ENCODE results near the gene SEMA4A. TPM values are rescaled to one million over a fixed set of nuclear protein-coding genes. Genes with fewer than 3 reads are reported as not detected.
A peak's percentile ranks its signal among the peaks of the same experiment; 100 is the strongest.

The SEMA4A gene
- total RNA-seq, 1 experiment from 2014 or later = 46.7 TPM

DNA sequence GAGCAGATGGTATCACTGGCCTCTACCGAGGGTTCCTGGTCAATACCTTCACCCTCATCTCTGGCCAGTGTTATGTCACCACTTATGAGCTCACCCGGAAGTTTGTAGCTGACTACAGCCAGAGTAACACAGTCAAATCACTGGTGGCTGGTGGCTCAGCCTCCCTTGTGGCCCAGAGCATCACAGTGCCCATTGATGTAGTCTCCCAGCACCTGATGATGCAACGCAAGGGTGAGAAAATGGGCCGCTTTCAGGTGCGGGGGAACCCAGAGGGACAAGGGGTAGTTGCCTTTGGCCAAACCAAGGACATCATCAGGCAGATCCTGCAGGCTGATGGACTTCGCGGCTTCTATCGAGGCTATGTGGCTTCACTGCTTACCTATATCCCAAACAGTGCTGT is 46.7 kb downstream of the SEMA4A start:
- Histone ChIP-seq H2AFZ (ENCODE audit: low read length) (no peak overlapping the region), H3K36me3 (ENCODE audit: insufficient read depth, low read length) (peaks cover 31% of the 10 kb centered on the region; the same call in 1 of the 2 replicates), H3K9me2 (replicated peaks; ENCODE audit: insufficient read depth, low read length) (no peaks in the 10 kb centered on the region), H3K4me3 (ENCODE audit: low read length) (no peak overlapping the region), H3K9me3 (ENCODE audit: low read length) (no peaks in the 10 kb centered on the region), H3K79me2 (ENCODE audit: low read length) (peaks cover 89% of the 10 kb centered on the region), H4K20me1 (ENCODE audit: insufficient read depth, low read depth, low read length) (no peaks in the 10 kb centered on the region), H3K9ac (ENCODE audit: low read length) (no peak overlapping the region), H3K27me3 (ENCODE audit: low read length) (no peaks in the 10 kb centered on the region), H3K4me1 (ENCODE audit: low read length) (peaks cover 19% of the 10 kb centered on the region), H3K4me2 (ENCODE audit: low read depth, low read length, poor library complexity, severe bottlenecking) (no peak overlapping the region), H3K27ac (ENCODE audit: low read length) (no peak overlapping the region)
- DNase-seq = no peak

DNA sequence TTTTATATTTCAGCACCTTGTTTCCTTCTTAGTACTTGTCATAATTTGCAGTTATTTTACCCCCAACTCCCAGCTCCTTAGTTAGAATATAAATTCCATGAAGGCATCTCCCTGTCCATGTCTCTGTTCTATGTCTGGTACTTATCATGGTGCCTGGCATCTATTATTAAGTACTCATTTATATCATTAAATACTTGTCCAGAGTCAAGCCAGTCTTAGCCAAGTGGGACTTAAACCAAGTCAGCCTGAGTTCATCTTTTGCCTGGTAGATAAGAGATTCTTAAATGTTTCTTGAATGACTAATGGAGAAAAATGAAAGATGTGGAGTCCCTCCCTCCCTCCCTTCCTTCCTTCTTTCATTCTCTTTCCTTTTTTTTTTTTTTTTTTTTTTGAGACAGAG is 49.9 kb downstream of the SEMA4A start:
- no peak overlapping the region for H3K4me3 ChIP-seq (ENCODE audit: low read length)
- no peak overlapping the region for H3K9ac ChIP-seq (ENCODE audit: low read length)
- no peaks in the 10 kb centered on the region for H3K27me3 ChIP-seq (ENCODE audit: low read length)
- H3K9me3 ChIP-seq (ENCODE audit: low read length) = no peaks in the 10 kb centered on the region
- no peak for DNase-seq
- no peaks in the 10 kb centered on the region for H4K20me1 ChIP-seq (ENCODE audit: insufficient read depth, low read depth, low read length)
- no peak overlapping the region for H3K4me2 ChIP-seq (ENCODE audit: low read depth, low read length, poor library complexity, severe bottlenecking)
- H3K36me3 ChIP-seq (ENCODE audit: insufficient read depth, low read length) = peaks cover 33% of the 10 kb centered on the region; the same call in 1 of the 2 replicates
- H2AFZ ChIP-seq (ENCODE audit: low read length) = no peak overlapping the region
- H3K9me2 ChIP-seq (replicated peaks; ENCODE audit: insufficient read depth, low read length) = no peaks in the 10 kb centered on the region
- H3K4me1 ChIP-seq (ENCODE audit: low read length) = peaks cover 3% of the 10 kb centered on the region; the same call in 1 of the 2 replicates
- H3K79me2 ChIP-seq (ENCODE audit: low read length) = peaks cover 72% of the 10 kb centered on the region
- H3K27ac ChIP-seq (ENCODE audit: low read length) = no peak overlapping the region

DNA sequence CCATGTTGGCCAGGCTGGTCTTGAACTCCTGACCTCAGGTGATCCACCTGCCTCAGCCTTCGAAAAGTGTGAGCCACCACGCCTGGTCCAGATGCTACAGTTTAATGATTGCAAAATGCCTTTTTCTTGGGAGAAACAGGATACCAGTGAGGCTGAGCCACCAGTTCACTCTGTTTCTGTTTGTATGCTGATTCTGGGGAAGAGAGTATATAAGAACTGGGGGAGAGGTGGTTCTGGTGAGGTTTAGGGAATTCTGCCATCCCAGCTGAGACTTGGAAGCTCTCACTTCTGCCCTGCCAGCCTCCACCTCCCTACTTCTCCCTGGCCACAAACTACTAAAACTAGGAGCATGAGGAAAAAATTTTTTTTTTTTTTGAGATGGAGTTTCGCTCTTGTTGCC is 51.3 kb downstream of the SEMA4A start:
- H3K27me3 ChIP-seq (ENCODE audit: low read length) = no peaks in the 10 kb centered on the region
- H3K4me1 ChIP-seq (ENCODE audit: low read length) = peaks cover 3% of the 10 kb centered on the region; the same call in 1 of the 2 replicates
- H2AFZ ChIP-seq (ENCODE audit: low read length) = no peak overlapping the region
- H3K27ac ChIP-seq (ENCODE audit: low read length) = no peak overlapping the region
- DNase-seq = no peak
- no peak overlapping the region for H3K4me2 ChIP-seq (ENCODE audit: low read depth, low read length, poor library complexity, severe bottlenecking)
- no peak overlapping the region for H3K9ac ChIP-seq (ENCODE audit: low read length)
- no peaks in the 10 kb centered on the region for H4K20me1 ChIP-seq (ENCODE audit: insufficient read depth, low read depth, low read length)
- H3K79me2 ChIP-seq (ENCODE audit: low read length) = peaks cover 59% of the 10 kb centered on the region
- H3K36me3 ChIP-seq (ENCODE audit: insufficient read depth, low read length) = peaks cover 38% of the 10 kb centered on the region; the same call in 1 of the 2 replicates
- H3K4me3 ChIP-seq (ENCODE audit: low read length) = no peak overlapping the region
- no peaks in the 10 kb centered on the region for H3K9me3 ChIP-seq (ENCODE audit: low read length)
- H3K9me2 ChIP-seq (replicated peaks; ENCODE audit: insufficient read depth, low read length) = no peaks in the 10 kb centered on the region

DNA sequence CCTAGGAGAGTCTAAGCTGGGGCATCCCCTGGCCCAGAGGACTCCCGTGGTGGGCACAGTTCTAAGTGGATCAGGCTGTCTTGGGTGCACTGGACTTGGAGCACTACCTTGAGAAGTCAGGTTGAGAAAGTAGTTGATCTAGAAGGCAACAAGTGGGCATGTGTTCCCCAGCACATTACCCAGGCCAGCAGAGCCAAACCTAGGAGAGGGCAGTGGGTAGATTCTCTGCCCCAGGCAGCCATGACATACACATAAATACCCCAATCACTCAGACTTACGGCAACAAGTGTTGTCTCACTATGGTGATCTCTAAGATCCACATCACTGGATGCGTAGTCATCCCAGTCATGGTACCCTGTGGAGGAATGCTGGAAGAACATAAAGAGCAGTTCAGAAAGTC is 57.9 kb downstream of the SEMA4A start:
- H2AFZ ChIP-seq (ENCODE audit: low read length) = no peak overlapping the region
- H3K9ac ChIP-seq (ENCODE audit: low read length) = no peak overlapping the region
- H3K4me2 ChIP-seq (ENCODE audit: low read depth, low read length, poor library complexity, severe bottlenecking) = no peak overlapping the region
- peaks cover 24% of the 10 kb centered on the region for H3K79me2 ChIP-seq (ENCODE audit: low read length)
- DNase-seq = no peak
- H3K4me3 ChIP-seq (ENCODE audit: low read length) = no peak overlapping the region
- H3K4me1 ChIP-seq (ENCODE audit: low read length) = peaks cover 19% of the 10 kb centered on the region
- H3K36me3 ChIP-seq (ENCODE audit: insufficient read depth, low read length) = 0 out of 2 replicates have a peak, but pooled peaks cover 10% of the 10 kb centered on the region
- H3K27me3 ChIP-seq (ENCODE audit: low read length) = no peaks in the 10 kb centered on the region
- H3K9me2 ChIP-seq (replicated peaks; ENCODE audit: insufficient read depth, low read length) = no peaks in the 10 kb centered on the region
- H3K27ac ChIP-seq (ENCODE audit: low read length) = no peak overlapping the region
- H4K20me1 ChIP-seq (ENCODE audit: insufficient read depth, low read depth, low read length) = no peaks in the 10 kb centered on the region
- H3K9me3 ChIP-seq (ENCODE audit: low read length) = no peaks in the 10 kb centered on the region

DNA sequence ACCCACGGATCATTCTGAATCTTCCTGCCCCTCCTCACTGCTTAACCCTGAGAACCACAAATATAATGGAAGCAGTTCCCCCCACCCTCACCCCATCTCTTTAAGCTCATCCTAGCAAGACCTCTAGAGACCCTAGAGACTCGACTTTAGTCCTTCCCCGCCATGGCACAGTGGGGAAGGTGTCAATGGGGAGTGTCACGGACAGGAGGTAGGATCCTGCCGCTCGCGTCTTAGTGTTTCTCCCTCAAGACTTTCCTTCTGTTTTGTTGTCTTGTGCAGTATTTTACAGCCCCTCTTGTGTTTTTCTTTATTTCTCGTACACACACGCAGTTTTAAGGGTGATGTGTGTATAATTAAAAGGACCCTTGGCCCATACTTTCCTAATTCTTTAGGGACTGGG is 58.7 kb downstream of the SEMA4A start:
- peak overlapping the region; percentile 87 for H3K9ac ChIP-seq (ENCODE audit: low read length)
- peaks cover 19% of the 10 kb centered on the region for H3K79me2 ChIP-seq (ENCODE audit: low read length)
- peaks cover 19% of the 10 kb centered on the region for H3K4me1 ChIP-seq (ENCODE audit: low read length)
- DNase-seq = no peak
- peak overlapping the region; percentile 53 for H3K27ac ChIP-seq (ENCODE audit: low read length)
- H2AFZ ChIP-seq (ENCODE audit: low read length) = 0 out of 2 replicates have a peak overlapping the region, but pooled peaks have one; percentile 31
- H3K4me3 ChIP-seq (ENCODE audit: low read length) = peak overlapping the region; percentile 92
- H3K9me2 ChIP-seq (replicated peaks; ENCODE audit: insufficient read depth, low read length) = no peaks in the 10 kb centered on the region
- no peaks in the 10 kb centered on the region for H3K27me3 ChIP-seq (ENCODE audit: low read length)
- 0 out of 2 replicates have a peak, but pooled peaks cover 5% of the 10 kb centered on the region for H3K36me3 ChIP-seq (ENCODE audit: insufficient read depth, low read length)
- peak overlapping the region; percentile 98 for H3K4me2 ChIP-seq (ENCODE audit: low read depth, low read length, poor library complexity, severe bottlenecking)
- no peaks in the 10 kb centered on the region for H3K9me3 ChIP-seq (ENCODE audit: low read length)
- H4K20me1 ChIP-seq (ENCODE audit: insufficient read depth, low read depth, low read length) = no peaks in the 10 kb centered on the region

DNA sequence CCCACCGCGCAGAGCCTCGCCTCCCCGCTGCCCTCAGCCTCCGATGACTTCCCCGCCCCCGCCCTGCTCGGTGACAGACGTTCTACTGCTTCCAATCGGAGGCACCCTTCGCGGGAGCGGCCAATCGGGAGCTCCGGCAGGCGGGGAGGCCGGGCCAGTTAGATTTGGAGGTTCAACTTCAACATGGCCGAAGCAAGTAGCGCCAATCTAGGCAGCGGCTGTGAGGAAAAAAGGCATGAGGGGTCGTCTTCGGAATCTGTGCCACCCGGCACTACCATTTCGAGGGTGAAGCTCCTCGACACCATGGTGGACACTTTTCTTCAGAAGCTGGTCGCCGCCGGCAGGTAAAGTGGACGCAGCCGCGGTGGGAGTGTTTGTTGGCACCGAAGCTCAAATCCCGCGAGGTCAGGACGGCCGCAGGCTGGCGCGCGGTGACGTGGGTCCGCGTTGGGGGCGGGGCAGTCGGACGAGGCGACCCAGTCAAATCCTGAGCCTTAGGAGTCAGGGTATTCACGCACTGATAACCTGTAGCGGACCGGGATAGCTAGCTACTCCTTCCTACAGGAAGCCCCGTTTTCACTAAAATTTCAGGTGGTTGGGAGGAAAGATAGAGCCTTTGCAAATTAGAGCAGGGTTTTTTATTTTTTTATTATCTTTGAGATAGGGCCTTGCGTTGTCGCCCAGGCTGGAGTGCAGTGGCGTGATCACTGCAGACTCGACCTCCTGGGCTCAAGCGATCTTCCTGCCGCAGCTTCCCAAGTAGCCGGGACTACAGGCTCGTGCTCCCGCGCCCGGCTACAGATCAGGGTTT is 59.7 kb downstream of the SEMA4A start, which contains the start of gene PMF1:
PMF1 (plus strand) TSS at position 175 of the 811 bp plus-strand sequence; CDS start at position 184, 9 bp downstream.
- Histone ChIP-seq H3K9me2 (replicated peaks; ENCODE audit: insufficient read depth, low read length) (no peaks in the 10 kb centered on the region), H2AFZ (ENCODE audit: low read length) (peak within 1 kb of the TSS; percentile 64), H3K9ac (ENCODE audit: low read length) (peak within 1 kb of the TSS; percentile 87), H3K9me3 (ENCODE audit: low read length) (no peaks in the 10 kb centered on the region), H3K27ac (ENCODE audit: low read length) (peak within 1 kb of the TSS; percentile 77), H4K20me1 (ENCODE audit: insufficient read depth, low read depth, low read length) (no peaks in the 10 kb centered on the region), H3K27me3 (ENCODE audit: low read length) (no peaks in the 10 kb centered on the region), H3K4me3 (ENCODE audit: low read length) (peak within 1 kb of the TSS; percentile 92), H3K4me2 (ENCODE audit: low read depth, low read length, poor library complexity, severe bottlenecking) (peak within 1 kb of the TSS; percentile 98), H3K4me1 (ENCODE audit: low read length) (peaks cover 19% of the 10 kb centered on the region), H3K79me2 (ENCODE audit: low read length) (peaks cover 25% of the 10 kb centered on the region), H3K36me3 (ENCODE audit: insufficient read depth, low read length) (0 out of 2 replicates have a peak, but pooled peaks cover 5% of the 10 kb centered on the region)
- DNase-seq = peak; percentile 98

DNA sequence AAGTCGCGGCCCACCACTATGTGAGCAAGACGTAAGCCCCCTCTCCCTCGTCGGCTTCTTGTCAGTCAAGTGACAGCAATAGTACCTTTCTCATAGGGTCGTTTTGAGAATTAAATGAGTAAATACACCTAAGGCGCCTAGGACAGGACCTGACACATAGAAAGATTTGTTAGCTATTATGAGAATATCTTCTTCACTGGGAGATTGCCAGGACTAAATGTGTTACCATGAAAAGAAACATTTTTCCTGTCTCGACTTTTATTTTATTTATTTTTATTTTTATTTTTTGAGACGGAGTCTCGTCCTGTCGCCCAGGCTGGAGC is 60.2 kb downstream of the SEMA4A start:
- no peaks in the 10 kb centered on the region for H3K27me3 ChIP-seq (ENCODE audit: low read length)
- peak overlapping the region; percentile 92 for H3K4me3 ChIP-seq (ENCODE audit: low read length)

DNA sequence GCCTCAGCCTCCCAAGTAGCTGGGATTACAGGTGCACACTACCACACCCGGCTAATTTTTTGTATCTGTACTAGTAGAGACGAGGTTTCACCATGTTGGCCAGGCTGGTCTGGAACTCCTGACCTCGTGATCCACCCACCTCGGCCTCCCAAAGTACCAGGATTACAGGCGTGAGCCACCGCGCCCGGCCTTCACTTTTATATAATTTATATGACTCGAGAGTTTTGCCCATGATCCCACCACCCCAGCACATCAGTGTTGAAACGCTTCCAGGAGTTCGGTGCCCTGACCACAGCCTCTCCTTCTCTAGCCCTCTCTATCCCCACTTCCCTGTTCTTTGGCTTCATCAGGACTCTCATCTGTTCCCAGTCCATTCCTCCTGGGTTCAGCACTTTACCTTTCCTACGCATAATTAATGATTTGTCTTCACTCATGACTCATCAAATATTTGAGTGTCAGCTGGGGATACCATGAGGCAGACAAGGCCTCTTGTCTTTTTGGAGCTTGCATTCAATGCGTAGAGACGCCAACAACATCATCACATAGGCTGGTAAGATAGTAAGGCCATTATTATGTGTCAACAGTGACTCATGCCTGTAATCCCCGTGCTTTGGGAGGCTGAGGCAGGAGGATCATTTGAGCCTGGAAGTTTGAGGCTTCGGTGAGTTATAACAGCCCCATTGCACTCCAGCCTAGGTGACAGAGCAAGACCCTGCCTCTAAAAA is 60.8 kb downstream of the SEMA4A start:
- Histone ChIP-seq H3K4me1 (ENCODE audit: low read length) (peaks cover 19% of the 10 kb centered on the region), H3K27ac (ENCODE audit: low read length) (peak overlapping the region; percentile 77; the same call in 1 of the 2 replicates), H3K9me3 (ENCODE audit: low read length) (no peaks in the 10 kb centered on the region), H2AFZ (ENCODE audit: low read length) (no peak overlapping the region), H4K20me1 (ENCODE audit: insufficient read depth, low read depth, low read length) (no peaks in the 10 kb centered on the region), H3K79me2 (ENCODE audit: low read length) (peaks cover 27% of the 10 kb centered on the region), H3K36me3 (ENCODE audit: insufficient read depth, low read length) (no peaks in the 10 kb centered on the region), H3K27me3 (ENCODE audit: low read length) (no peaks in the 10 kb centered on the region), H3K9ac (ENCODE audit: low read length) (peak overlapping the region; percentile 87), H3K4me3 (ENCODE audit: low read length) (peak overlapping the region; percentile 92), H3K9me2 (replicated peaks; ENCODE audit: insufficient read depth, low read length) (no peaks in the 10 kb centered on the region), H3K4me2 (ENCODE audit: low read depth, low read length, poor library complexity, severe bottlenecking) (peak overlapping the region; percentile 98)
- DNase-seq = no peak

More for the DNA sequence above, 60.2 kb downstream of the SEMA4A start:
- peak overlapping the region; percentile 87 for H3K9ac ChIP-seq (ENCODE audit: low read length)
- peak overlapping the region; percentile 77 for H3K27ac ChIP-seq (ENCODE audit: low read length)
- peaks cover 19% of the 10 kb centered on the region for H3K4me1 ChIP-seq (ENCODE audit: low read length)
- DNase-seq = no peak
- H2AFZ ChIP-seq (ENCODE audit: low read length) = peak overlapping the region; percentile 64; the same call in 1 of the 2 replicates
- H3K4me2 ChIP-seq (ENCODE audit: low read depth, low read length, poor library complexity, severe bottlenecking) = peak overlapping the region; percentile 98
- peaks cover 27% of the 10 kb centered on the region for H3K79me2 ChIP-seq (ENCODE audit: low read length)
- H4K20me1 ChIP-seq (ENCODE audit: insufficient read depth, low read depth, low read length) = no peaks in the 10 kb centered on the region
- H3K9me2 ChIP-seq (replicated peaks; ENCODE audit: insufficient read depth, low read length) = no peaks in the 10 kb centered on the region
- H3K9me3 ChIP-seq (ENCODE audit: low read length) = no peaks in the 10 kb centered on the region
- 0 out of 2 replicates have a peak, but pooled peaks cover 5% of the 10 kb centered on the region for H3K36me3 ChIP-seq (ENCODE audit: insufficient read depth, low read length)

Measured in Karpas-422 (cell line).